Liver (tissue), 3 donors: Measurements from ENCODE around the gene TBX1.

Experiments used
- EGR1 ChIP-seq, 2 donors: IDR thresholded peaks; 2 replicates each; pipeline ENCODE4 v1.6.1; 2016 to 2018; ENCODE audit warnings: antibody characterized with exemption in 2 of 2, low read depth in 2 of 2
- FOXA2 ChIP-seq: IDR thresholded peaks from 2 replicates; pipeline ENCODE4 v1.6.1; 2016; ENCODE audit warnings: antibody characterized with exemption
- NR2F2 ChIP-seq: IDR thresholded peaks from 2 replicates; pipeline ENCODE4 v1.6.1; 2016; ENCODE audit warnings: antibody characterized with exemption
- RAD21 ChIP-seq, 2 donors: IDR thresholded peaks; 2 replicates each; pipeline ENCODE4 v1.6.1; 2016; ENCODE audit warnings: antibody characterized with exemption in 2 of 2, mild to moderate bottlenecking in 2 of 2
- RXRA ChIP-seq, 2 donors: IDR thresholded peaks; 2 replicates each; pipeline ENCODE4 v1.6.1; 2017 to 2018; ENCODE audit warnings: antibody characterized with exemption in 2 of 2, mild to moderate bottlenecking in 1 of 2
- TAF1 ChIP-seq: conservative IDR thresholded peaks from 2 replicates; pipeline ENCODE4 v1.6.1; 2016; ENCODE audit warnings: antibody characterized with exemption, mild to moderate bottlenecking
- YY1 ChIP-seq: IDR thresholded peaks from 2 replicates; pipeline ENCODE4 v1.6.1; 2016; ENCODE audit warnings: antibody characterized with exemption, mild to moderate bottlenecking
- TF ChIP-seq, protein P1 (sequence below): fragments of 150-350 bp; IDR thresholded peaks from 2 replicates; pipeline ENCODE4 v1.5.1; 2017; ENCODE audit warnings: improper control_type of control experiment, low read depth, low read length; ENCODE audit not compliant: missing input control
- TF ChIP-seq, protein P2 (sequence below): IDR thresholded peaks from 2 replicates; pipeline ENCODE4 v1.6.1; 2016; ENCODE audit warnings: antibody characterized with exemption
- donor health status: healthy.
- donor health status: healthy.

DNA sequence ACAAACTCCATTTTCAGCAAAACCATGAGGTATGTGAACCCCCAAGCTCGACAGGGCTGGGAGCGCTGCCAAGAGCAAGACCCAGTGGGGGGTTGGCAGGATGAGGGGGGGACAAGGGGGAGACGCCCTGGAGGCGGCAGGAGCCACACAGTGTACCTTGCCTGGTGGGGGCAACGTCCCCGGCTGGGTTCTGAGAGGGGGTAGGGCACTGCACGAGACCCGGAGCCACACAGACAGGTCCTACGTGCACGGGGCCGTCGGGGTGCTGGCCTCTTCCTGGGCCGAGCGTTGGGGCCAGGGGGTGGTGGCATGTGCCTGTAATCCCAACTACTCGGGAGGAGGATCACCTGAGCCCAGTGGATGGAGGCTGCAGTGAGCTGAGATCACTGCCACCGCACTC, 28.8 kb downstream of the TBX1 start:
- no peak for TF ChIP-seq RAD21 (IDR thresholded peaks at IDR 0.05)
- TF ChIP-seq RXRA (IDR thresholded peaks at IDR 0.05), result no peak
- TF ChIP-seq, protein P1, sequence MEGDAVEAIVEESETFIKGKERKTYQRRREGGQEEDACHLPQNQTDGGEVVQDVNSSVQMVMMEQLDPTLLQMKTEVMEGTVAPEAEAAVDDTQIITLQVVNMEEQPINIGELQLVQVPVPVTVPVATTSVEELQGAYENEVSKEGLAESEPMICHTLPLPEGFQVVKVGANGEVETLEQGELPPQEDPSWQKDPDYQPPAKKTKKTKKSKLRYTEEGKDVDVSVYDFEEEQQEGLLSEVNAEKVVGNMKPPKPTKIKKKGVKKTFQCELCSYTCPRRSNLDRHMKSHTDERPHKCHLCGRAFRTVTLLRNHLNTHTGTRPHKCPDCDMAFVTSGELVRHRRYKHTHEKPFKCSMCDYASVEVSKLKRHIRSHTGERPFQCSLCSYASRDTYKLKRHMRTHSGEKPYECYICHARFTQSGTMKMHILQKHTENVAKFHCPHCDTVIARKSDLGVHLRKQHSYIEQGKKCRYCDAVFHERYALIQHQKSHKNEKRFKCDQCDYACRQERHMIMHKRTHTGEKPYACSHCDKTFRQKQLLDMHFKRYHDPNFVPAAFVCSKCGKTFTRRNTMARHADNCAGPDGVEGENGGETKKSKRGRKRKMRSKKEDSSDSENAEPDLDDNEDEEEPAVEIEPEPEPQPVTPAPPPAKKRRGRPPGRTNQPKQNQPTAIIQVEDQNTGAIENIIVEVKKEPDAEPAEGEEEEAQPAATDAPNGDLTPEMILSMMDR, result no peak
- TF ChIP-seq, protein P2, sequence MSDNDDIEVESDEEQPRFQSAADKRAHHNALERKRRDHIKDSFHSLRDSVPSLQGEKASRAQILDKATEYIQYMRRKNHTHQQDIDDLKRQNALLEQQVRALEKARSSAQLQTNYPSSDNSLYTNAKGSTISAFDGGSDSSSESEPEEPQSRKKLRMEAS, result no peak
- no peak for TF ChIP-seq FOXA2
- no peak for TF ChIP-seq YY1
- no peak for TF ChIP-seq NR2F2
- no peak for TF ChIP-seq EGR1 (IDR thresholded peaks at IDR 0.05; ENCODE audit: low read depth in 2 of 2)
- no peak for TF ChIP-seq TAF1
